ENCODE data around the gene FAM53A.

FAM53A gene

GRCh38 chr4:1648962-1649361, 35.2 kb downstream of the FAM53A start:
- no peak for TF ChIP-seq CTCF (IDR thresholded peaks at IDR 0.05; ENCODE audit: extremely low read depth, insufficient read depth, missing control alignments)

GRCh38 chr4:1647432-1647831, 36.7 kb downstream of the FAM53A start:
- DNase-seq (ENCODE audit: low spot score) = no peak
- in situ Hi-C loops (cut with MboI; ENCODE audit: low pct_unique_long_range_greater_than_20kb, low sequenced_read_pairs, unreplicated experiment) = no loop called here
- no peak for TF ChIP-seq CTCF (IDR thresholded peaks at IDR 0.05; ENCODE audit: extremely low read depth, insufficient read depth, missing control alignments)

More at GRCh38 chr4:1648962-1649361, 35.2 kb downstream of the FAM53A start:
- in situ Hi-C loops (cut with MboI; ENCODE audit: low pct_unique_long_range_greater_than_20kb, low sequenced_read_pairs, unreplicated experiment) = no loop called here
- DNase-seq (ENCODE audit: low spot score) = no peak

- in situ Hi-C loops (cut with MboI; ENCODE audit: low pct_unique_long_range_greater_than_20kb, low sequenced_read_pairs, unreplicated experiment) = no loop called here
- no peak for TF ChIP-seq CTCF (IDR thresholded peaks at IDR 0.05; ENCODE audit: extremely low read depth, insufficient read depth, missing control alignments)
Observed at GRCh38 chr4:1646690-1647089, 37.4 kb downstream of the FAM53A start.

GRCh38 chr4:1644891-1645657, 39.0 kb downstream of the FAM53A start:
- in situ Hi-C loops (cut with MboI; ENCODE audit: low pct_unique_long_range_greater_than_20kb, low sequenced_read_pairs, unreplicated experiment) = no loop called here
- DNase-seq (ENCODE audit: low spot score) = no peak
- no peak for TF ChIP-seq CTCF (IDR thresholded peaks at IDR 0.05; ENCODE audit: extremely low read depth, insufficient read depth, missing control alignments)

More at GRCh38 chr4:1646690-1647089, 37.4 kb downstream of the FAM53A start:
- no peak for DNase-seq (ENCODE audit: low spot score)

GRCh38 chr4:1643971-1644735, 40.0 kb downstream of the FAM53A start:
- DNase-seq (ENCODE audit: low spot score) = no peak
- in situ Hi-C loops (cut with MboI; ENCODE audit: low pct_unique_long_range_greater_than_20kb, low sequenced_read_pairs, unreplicated experiment) = no loop called here
- no peak for TF ChIP-seq CTCF (IDR thresholded peaks at IDR 0.05; ENCODE audit: extremely low read depth, insufficient read depth, missing control alignments)

GRCh38 chr4:1642196-1642951, 41.7 kb downstream of the FAM53A start:
- DNase-seq (ENCODE audit: low spot score) = no peak
- no peak for TF ChIP-seq CTCF (IDR thresholded peaks at IDR 0.05; ENCODE audit: extremely low read depth, insufficient read depth, missing control alignments)
- in situ Hi-C loops (cut with MboI; ENCODE audit: low pct_unique_long_range_greater_than_20kb, low sequenced_read_pairs, unreplicated experiment) = no loop called here

Data from GM13977 (cell line).